Hepatocyte (in vitro differentiated cells): ENCODE data around the gene SH3GL3.

Experiments
- EZH2phosphoT487 ChIP-seq: fragments of 200-600 bp; sonication (generic); IDR thresholded peaks from one replicate; pipeline ENCODE4 v1.6.1; 2018; ENCODE audit warnings: antibody characterized with exemption, mild to moderate bottlenecking, low read depth, moderate library complexity; ENCODE audit not compliant: unreplicated experiment, severe bottlenecking
- TF ChIP-seq, protein P1 (sequence below): fragments of 200-600 bp; sonication (generic); IDR thresholded peaks from 2 replicates; pipeline ENCODE4 v1.5.1; 2016; ENCODE audit warnings: antibody characterized with exemption, mild to moderate bottlenecking; ENCODE audit not compliant: poor library complexity

DNA sequence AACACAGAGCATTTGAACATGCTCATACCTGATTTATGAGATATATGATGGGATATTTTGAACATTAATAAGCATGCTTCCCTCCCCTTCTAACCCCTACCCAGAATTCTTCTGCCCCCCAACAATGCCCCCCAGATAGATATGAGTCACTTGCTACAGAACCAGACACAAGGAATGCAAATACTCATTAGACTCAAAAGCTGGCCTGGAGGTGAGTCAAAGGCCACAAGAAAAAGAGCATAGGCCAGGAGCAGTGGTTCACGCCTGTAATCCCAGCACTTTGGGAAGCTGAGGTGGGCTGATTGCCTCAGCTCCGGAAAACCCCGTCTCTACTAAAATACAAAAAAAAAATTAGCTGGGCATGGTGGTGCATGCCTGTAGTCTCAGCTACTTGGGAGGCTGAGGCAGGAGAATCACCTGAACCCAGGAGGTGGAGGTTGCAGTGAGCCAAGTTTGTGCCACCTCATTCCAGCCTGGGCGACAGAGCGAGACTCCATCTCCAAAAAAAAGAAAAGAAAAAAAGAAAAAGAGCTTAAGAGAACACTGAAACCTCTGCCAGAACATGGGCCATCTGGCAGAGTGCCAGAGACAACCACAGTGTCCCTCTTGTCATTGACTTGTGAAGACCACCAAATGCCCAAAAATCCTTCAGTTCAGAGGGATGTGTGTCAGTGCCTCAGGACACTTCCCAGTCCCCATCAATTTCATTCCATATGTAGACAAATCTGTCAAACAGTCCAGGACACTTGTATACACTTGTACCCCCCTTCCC, 3.9 kb upstream of the SH3GL3 start:
- TF ChIP-seq, protein P1, sequence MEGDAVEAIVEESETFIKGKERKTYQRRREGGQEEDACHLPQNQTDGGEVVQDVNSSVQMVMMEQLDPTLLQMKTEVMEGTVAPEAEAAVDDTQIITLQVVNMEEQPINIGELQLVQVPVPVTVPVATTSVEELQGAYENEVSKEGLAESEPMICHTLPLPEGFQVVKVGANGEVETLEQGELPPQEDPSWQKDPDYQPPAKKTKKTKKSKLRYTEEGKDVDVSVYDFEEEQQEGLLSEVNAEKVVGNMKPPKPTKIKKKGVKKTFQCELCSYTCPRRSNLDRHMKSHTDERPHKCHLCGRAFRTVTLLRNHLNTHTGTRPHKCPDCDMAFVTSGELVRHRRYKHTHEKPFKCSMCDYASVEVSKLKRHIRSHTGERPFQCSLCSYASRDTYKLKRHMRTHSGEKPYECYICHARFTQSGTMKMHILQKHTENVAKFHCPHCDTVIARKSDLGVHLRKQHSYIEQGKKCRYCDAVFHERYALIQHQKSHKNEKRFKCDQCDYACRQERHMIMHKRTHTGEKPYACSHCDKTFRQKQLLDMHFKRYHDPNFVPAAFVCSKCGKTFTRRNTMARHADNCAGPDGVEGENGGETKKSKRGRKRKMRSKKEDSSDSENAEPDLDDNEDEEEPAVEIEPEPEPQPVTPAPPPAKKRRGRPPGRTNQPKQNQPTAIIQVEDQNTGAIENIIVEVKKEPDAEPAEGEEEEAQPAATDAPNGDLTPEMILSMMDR = no peak
- TF ChIP-seq EZH2phosphoT487 = no peak
